HG02623 (cell line): ENCODE measurements around the gene CORO1C.
A peak's percentile ranks its signal among the peaks of the same experiment; 100 is the strongest.
"Not testable (repeated sequence)": the region's sequence is repeated elsewhere in the genome, so short reads cannot be mapped to it uniquely, and the experiment has no call there.

Experiments used
- ATAC-seq: cut with Tn5 transposase; IDR thresholded peaks from one replicate; pipeline ENCODE4 v1.9.1; 2021; ENCODE audit warnings: moderate library complexity; ENCODE audit not compliant: unreplicated experiment

Gene CORO1C

GRCh38 chr12:108620236-108620879 is 111.0 kb downstream of the CORO1C start:
- no peak for ATAC-seq

GRCh38 chr12:108619369-108620160 is 111.8 kb downstream of the CORO1C start:
- ATAC-seq: no peak

- ATAC-seq: not testable (repeated sequence)
Observed at GRCh38 chr12:108618953-108619274, 112.4 kb downstream of the CORO1C start.

DNA sequence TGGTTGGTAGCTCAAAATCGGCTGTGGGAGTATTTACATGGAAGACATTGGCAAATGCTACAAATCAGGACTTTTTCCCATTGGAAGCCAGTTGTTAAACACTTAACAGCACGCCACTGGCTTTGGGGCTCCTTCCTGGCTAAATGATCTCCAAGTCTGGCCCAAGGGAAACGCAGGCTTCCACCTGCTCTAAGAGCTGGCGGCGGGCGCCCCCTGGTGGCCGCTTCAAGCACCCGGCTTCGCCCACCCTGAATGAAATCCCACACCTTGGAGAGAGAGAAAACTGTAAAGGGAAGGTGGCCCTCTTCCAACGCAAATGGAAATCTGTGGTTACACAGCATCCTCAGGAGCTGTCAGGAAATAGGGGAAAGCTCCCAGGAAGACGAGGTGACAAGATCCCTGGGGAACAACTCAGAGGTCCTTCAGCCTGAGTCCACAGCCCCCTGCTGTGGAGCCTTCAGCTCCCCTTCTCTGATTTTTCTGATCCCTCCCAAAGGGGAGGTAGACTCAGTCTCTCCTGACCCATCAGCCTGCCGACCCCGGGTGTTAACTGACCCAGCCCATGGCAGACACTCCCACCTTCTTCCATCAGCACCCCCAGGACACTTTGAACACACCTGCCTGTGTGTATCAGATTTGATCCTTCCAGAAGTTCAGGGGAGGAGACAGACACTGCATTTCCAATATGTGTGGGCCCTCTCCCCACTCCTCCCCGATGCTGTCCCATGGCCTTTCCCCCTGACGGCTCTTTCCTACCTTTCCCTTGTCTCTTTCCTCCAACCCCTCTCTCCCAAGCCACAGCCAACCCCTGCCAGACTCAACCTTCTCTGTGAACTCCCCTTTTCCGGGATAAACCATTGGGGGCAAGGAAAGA is 113.0 kb downstream of the CORO1C start:
- peak; percentile 29 for ATAC-seq

DNA sequence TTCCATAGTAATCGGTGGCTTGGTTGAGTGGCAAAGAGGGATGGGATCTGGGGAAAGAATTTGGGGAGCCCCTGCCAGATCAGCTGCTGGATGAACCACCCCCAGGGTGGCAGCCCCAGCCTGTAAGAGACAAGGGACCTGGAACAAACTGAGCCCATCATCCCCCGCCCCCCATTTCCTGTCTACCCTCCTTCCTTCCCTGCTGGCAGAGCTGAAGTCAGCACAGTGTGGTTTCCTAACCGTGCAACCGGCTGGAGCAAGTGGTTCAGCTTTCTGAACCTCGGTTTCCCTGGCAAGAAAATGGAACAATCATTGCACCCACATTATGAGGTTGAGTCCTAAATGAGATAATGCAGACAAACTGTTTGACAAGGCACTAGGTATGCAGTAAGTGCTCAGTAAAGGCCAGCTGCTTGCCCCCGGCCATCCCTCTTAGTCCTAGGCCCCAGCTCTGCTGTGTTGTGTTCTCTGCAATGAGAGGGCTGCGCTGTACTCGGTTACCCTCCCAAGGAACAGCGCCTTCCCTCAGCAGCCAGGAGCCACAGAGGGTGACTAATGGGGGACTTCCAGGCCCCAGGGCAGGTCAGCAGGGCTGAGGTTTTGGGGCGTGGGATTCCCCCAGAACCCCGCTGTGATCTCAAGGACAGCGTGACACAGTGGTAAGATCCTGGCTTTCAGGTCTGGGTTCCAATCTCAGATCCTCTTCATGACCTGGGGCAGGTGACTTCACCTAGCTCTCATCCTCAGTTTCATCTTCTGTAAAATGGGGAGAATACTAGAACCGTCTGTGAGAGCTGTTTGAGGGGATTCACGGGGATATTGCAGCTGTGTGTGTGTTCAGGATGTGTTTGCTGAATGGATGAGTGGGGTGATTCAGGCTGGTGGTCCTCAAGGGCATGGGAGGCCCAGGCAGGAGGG is 114.1 kb downstream of the CORO1C start:
- peak; percentile 76 for ATAC-seq

- no peak for ATAC-seq
Observed at GRCh38 chr12:108616359-108616758, 115.0 kb downstream of the CORO1C start.

GRCh38 chr12:108615918-108616317 is 115.4 kb downstream of the CORO1C start:
- ATAC-seq: no peak

DNA sequence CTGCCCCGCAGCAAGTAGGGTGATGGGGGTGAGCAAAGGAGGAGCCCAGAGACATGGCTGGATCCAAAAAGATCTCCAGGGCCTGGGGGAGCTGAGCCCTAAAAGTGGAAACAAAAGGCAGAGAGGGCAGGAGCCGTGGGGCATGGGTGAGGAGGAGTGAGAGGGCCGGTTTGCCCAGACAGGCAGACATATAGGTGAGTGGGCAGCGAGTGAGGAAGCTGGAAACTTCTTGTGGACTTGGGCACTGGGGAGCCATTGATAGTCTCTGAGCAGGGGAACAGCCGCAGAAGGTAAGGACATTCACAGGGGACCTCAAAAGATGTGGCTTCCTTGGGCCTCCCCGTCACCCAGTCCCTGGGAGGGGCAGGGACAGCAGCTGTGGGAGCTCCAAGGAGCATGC is 116.7 kb downstream of the CORO1C start:
- ATAC-seq: no peak

- no peak for ATAC-seq
Observed at GRCh38 chr12:108614041-108614440, 117.3 kb downstream of the CORO1C start.

- ATAC-seq: no peak
Observed at GRCh38 chr12:108613548-108613947, 117.8 kb downstream of the CORO1C start.

DNA sequence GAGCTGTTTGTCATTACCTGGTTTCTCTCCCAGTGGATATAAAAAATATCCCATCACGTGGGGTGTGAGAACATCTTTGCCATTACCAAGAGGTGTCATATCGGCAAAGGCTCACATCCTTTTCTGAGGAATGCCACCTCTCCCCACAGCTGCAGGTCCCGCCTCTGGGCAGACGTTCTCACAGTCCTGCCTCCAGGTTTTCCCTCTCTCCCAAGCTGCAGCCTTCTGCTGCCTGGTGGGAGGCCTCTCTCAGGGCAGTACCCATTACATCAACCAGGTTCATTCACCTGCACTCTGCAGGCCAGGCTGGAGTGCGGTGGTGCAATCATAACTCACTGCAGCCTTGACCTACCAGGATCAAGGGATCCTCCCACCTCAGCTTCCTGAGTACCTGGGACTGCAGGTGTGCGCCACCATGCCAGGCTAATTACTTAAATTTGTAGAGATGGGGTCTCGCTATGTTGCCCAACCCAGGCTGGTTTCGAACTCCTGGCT is 118.5 kb downstream of the CORO1C start:
- no peak for ATAC-seq

DNA sequence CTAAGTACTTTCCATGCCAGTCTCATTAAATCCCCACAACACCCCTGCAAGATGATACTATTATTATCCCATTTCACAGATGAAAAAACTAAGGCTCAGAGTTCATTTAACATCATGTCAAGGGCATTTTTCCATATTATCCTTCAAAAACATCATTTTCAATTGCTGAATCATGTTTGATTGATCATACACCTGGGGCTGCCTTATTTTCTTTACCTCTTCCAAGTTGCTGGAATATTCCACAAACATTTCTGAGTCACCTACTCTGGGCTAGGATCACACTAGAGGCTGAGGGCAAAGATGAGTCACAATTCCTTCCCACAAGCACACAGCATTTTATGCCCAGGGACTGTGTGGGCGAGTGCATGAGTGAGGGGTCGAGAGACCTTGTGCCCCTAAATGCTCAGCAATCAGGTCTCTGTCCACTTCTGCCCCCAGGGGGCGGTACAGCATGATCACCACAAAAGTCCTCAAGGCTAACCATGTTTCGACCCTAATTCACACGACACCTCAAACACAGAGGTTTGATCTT is 119.4 kb downstream of the CORO1C start:
- no peak for ATAC-seq

DNA sequence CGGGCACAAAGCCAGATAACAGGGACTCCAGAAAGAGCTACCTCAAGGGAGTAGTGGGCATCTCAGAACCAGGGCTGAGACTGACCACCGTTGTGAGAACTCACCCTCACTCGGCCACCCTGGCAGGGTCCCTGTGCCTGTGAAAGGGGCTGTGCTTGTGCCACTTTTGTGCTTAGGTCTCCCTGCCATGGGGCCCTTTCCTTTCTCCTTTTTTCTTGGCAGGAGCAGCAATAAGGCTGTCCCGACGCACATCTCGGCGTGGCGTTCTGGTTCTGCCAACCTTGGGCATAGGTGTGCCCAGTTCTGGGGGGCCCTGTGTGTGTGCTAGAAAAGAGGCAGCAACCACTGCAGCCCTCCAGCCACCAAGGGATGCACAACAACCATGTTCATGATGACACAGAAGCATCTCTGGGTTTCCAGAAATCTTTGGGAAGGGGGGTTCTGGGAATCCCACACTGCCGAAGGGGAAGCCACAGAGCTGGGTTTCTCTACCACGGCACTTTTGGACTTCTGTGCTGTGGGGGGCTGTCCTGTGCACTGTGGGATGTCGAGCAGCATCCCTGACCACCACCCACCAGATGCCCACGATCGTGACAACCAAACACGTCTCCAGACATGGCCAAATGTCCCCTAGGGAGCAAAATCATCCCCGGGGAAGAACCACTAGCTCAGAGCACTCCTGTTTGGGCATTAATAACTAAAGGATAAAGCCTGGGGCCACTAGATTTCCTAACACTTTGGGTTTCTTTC is 120.3 kb downstream of the CORO1C start:
- no peak for ATAC-seq

GRCh38 chr12:108610336-108610815 is 120.9 kb downstream of the CORO1C start:
- no peak for ATAC-seq

DNA sequence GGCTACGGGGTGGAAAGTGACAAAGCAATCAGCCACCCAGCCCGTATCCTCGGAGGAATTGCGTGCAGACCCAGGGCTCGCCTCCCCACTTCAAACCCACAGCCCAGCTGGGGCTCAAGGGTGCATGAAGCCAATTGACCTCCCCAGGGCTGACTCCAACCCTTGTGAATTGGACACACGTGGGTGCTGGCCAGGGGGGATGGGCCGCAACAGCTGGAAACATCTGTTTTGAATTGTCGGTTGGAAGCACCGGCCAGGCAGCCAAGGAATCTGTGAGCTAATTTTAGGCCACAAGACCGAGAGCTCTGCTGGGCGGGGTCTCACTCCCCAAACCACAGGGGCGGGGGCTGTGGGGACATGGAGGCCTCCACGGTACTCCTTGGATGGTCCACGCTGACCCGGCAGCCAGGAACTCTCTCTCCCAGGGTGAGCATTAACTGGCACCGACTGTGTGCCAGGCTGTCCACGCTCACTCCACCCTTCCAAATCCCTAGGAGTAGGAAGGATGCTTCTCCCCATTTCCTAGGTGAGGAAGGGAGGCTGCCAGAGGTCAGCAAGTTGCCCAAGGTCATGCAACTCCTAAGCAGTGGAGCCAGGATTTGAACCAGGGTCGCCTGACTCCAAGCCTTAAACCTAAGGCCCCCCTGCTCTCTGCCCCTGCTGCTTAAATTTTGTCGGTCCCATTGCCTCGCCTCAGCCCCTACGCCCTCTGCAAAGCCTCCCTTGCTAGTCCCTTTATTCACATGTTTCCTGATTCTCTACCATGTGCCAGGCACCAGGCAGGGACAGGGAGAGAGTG is 121.6 kb downstream of the CORO1C start:
- no peak for ATAC-seq

- no peak for ATAC-seq
Observed at GRCh38 chr12:108608616-108609015, 122.7 kb downstream of the CORO1C start.

DNA sequence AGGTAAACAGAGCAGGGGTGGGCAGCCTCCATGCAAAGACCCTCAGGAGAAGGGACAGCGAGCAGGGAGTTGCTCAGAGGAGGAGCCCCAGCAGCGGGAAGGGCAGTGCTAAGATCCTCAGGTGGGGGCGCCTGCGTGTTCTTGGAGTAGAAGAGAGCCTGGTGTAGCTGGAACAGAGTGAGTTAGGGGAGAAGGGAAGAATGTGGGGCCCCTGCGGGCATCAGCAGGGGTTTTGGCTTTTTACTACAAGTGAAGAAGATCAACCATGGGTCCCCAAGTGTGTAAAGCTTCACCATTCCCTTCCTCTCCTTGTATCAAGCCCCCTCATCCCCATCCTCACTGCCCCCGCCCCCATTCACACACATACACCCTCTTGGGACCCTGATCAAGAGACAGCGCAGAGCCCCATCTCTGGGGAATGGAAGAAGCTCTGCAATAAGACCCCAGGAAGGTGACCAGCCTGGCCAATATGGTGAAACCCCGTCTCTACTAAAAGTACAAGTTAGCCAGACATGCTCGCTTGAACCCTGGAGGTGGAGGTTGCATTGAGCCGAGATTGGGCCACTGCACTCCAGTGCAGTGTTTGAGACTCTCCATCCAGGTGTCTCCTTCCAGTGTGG is 123.2 kb downstream of the CORO1C start:
- ATAC-seq: no peak

GRCh38 chr12:108606492-108606891 is 124.8 kb downstream of the CORO1C start:
- ATAC-seq: no peak
